Karpas-422 (cell line): ENCODE results near the gene AATK. TPM values are rescaled to one million over a fixed set of nuclear protein-coding genes. Genes with fewer than 3 reads are reported as not detected.

ENCODE experiments used
- DNase-seq: peaks from one replicate; pipeline ENCODE4 v3.0.0-alpha.2; 2015
- H2AFZ ChIP-seq: fragments of 200-600 bp; sonication (generic); 2 replicates; pipeline ENCODE4 v1.6.1; 2014; ENCODE audit warnings: antibody characterized with exemption, low read length, mixed read lengths
- H3K27ac ChIP-seq: fragments of 200-600 bp; sonication (generic); 2 replicates; pipeline ENCODE4 v1.5.1; 2014; ENCODE audit warnings: mild to moderate bottlenecking, low read length, moderate library complexity
- H3K27me3 ChIP-seq: fragments of 200-600 bp; sonication (generic); 2 replicates; pipeline ENCODE4 v1.6.1; 2014; ENCODE audit warnings: low read length, mixed read lengths
- H3K36me3 ChIP-seq: fragments of 200-600 bp; sonication (generic); 2 replicates; pipeline ENCODE4 v1.6.1; 2014; ENCODE audit warnings: low read length, mixed read lengths; ENCODE audit not compliant: insufficient read depth
- H3K4me1 ChIP-seq: fragments of 200-600 bp; sonication (generic); 2 replicates; pipeline ENCODE4 v1.6.1; 2014; ENCODE audit warnings: mild to moderate bottlenecking, low read length, mixed read lengths
- H3K4me2 ChIP-seq: fragments of 200-600 bp; sonication (generic); 2 replicates; pipeline ENCODE4 v1.6.1; 2014; ENCODE audit warnings: low read length, low read depth, mild to moderate bottlenecking; ENCODE audit not compliant: poor library complexity, severe bottlenecking
- H3K4me3 ChIP-seq: fragments of 200-600 bp; sonication (generic); 2 replicates; pipeline ENCODE4 v1.5.1; 2014; ENCODE audit warnings: mild to moderate bottlenecking, antibody characterized with exemption, low read length, mixed read lengths
- H3K79me2 ChIP-seq: fragments of 200-600 bp; sonication (generic); 2 replicates; pipeline ENCODE4 v1.6.1; 2014; ENCODE audit warnings: mild to moderate bottlenecking, low read length, mixed read lengths
- H3K9ac ChIP-seq: fragments of 200-600 bp; sonication (generic); 2 replicates; pipeline ENCODE4 v1.6.0; 2014; ENCODE audit warnings: low read length
- H3K9me2 ChIP-seq: fragments of 200-600 bp; sonication (generic), shearing (Covaris generic); replicated peaks from 2 replicates; pipeline ENCODE4 v1.6.0; 2014; ENCODE audit warnings: mild to moderate bottlenecking, low read length, moderate library complexity; ENCODE audit not compliant: insufficient read depth
- H3K9me3 ChIP-seq: fragments of 300-700, 200-600 bp; sonication (generic); 2 replicates; pipeline ENCODE4 v1.6.1; 2014; ENCODE audit warnings: low read length, mixed read lengths
- H4K20me1 ChIP-seq: fragments of 200-600 bp; sonication (generic); 2 replicates; pipeline ENCODE4 v1.6.1; 2014; ENCODE audit warnings: mild to moderate bottlenecking, antibody characterized with exemption, low read length, low read depth; ENCODE audit not compliant: insufficient read depth
- total RNA-seq: library from RNA; depleted of rRNA; stranded (reverse); fragments of >200 nt; shearing (Covaris generic); gene quantifications from 2 replicates; pipeline ENCODE4 v1.2.3, GENCODE V29; 2014; ENCODE audit warnings: low replicate concordance; rRNA removed

The AATK gene, protein sequence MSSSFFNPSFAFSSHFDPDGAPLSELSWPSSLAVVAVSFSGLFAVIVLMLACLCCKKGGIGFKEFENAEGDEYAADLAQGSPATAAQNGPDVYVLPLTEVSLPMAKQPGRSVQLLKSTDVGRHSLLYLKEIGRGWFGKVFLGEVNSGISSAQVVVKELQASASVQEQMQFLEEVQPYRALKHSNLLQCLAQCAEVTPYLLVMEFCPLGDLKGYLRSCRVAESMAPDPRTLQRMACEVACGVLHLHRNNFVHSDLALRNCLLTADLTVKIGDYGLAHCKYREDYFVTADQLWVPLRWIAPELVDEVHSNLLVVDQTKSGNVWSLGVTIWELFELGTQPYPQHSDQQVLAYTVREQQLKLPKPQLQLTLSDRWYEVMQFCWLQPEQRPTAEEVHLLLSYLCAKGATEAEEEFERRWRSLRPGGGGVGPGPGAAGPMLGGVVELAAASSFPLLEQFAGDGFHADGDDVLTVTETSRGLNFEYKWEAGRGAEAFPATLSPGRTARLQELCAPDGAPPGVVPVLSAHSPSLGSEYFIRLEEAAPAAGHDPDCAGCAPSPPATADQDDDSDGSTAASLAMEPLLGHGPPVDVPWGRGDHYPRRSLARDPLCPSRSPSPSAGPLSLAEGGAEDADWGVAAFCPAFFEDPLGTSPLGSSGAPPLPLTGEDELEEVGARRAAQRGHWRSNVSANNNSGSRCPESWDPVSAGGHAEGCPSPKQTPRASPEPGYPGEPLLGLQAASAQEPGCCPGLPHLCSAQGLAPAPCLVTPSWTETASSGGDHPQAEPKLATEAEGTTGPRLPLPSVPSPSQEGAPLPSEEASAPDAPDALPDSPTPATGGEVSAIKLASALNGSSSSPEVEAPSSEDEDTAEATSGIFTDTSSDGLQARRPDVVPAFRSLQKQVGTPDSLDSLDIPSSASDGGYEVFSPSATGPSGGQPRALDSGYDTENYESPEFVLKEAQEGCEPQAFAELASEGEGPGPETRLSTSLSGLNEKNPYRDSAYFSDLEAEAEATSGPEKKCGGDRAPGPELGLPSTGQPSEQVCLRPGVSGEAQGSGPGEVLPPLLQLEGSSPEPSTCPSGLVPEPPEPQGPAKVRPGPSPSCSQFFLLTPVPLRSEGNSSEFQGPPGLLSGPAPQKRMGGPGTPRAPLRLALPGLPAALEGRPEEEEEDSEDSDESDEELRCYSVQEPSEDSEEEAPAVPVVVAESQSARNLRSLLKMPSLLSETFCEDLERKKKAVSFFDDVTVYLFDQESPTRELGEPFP (N-terminal part only)
- not detected in 2 replicates for total RNA-seq

DNA sequence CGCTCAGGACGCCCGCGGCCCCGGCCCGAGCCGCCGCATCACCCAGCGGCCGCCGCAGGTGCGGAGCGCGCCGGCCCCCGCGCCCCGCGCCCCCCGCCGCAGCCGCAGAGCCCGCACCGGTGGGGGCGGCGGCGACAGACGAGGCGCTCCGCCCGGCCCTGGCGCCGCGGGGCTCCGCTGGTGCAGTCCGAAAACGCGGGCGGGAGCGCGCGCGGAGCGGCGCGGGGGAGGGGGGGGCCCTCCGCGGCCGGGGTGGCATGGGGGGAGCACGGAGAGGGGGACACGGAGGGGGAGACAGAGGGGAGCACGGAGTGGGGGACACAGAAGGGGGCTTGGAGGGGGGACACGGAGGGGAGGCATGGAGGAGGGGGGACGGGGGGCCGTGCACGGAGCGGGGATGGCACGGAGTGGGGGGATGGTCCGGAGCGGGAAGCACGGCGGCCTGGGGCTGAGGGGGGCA is at the start of gene AATK:
Gene AATK, minus strand, starts transcription at position 189 of the 460 bp plus-strand sequence. CDS start 229 bp downstream, outside the sequence.
- H3K4me2 ChIP-seq, result no peak within 1 kb of the TSS
- H3K36me3 ChIP-seq, result no peaks in the 10 kb centered on the region
- no peaks in the 10 kb centered on the region for H3K9me3 ChIP-seq
- H3K4me3 ChIP-seq, result no peak within 1 kb of the TSS
- H2AFZ ChIP-seq, result no peak within 1 kb of the TSS
- no peaks in the 10 kb centered on the region for H4K20me1 ChIP-seq
- H3K79me2 ChIP-seq, result no peaks in the 10 kb centered on the region
- H3K9ac ChIP-seq, result no peak within 1 kb of the TSS
- H3K27ac ChIP-seq, result no peak within 1 kb of the TSS
- H3K4me1 ChIP-seq, result no peaks in the 10 kb centered on the region
- H3K9me2 ChIP-seq, result no peaks in the 10 kb centered on the region
- no peaks in the 10 kb centered on the region for H3K27me3 ChIP-seq
- no peak for DNase-seq

DNA sequence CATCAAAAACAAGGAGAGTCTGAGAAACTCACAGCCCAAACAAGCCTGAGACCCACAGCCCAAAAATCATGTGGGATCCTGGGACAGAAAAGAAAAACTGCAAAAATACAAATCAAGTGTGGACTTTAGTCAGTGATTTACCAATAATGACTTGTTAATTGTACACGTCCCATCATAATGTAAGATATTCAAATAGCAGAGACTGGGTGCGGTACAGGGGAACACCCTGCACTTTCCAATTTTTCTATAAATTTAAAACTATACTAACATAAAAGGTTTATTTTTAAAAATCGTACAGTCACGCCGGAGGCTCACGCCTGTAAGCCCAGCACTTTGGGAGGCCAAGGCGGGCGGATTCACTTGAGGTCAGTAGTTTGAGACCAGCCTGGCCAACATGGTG is 48.0 kb upstream of the AATK start:
- no peaks in the 10 kb centered on the region for H3K9me3 ChIP-seq
- H4K20me1 ChIP-seq, result no peaks in the 10 kb centered on the region
- H3K4me3 ChIP-seq, result no peak overlapping the region
- H2AFZ ChIP-seq, result no peak overlapping the region
- H3K79me2 ChIP-seq, result no peaks in the 10 kb centered on the region
- no peak overlapping the region for H3K9ac ChIP-seq
- no peak overlapping the region for H3K4me2 ChIP-seq
- no peaks in the 10 kb centered on the region for H3K9me2 ChIP-seq
- DNase-seq, result no peak
- H3K4me1 ChIP-seq, result no peaks in the 10 kb centered on the region
- H3K27ac ChIP-seq, result no peak overlapping the region
- H3K36me3 ChIP-seq, result no peaks in the 10 kb centered on the region
- H3K27me3 ChIP-seq, result no peaks in the 10 kb centered on the region

DNA sequence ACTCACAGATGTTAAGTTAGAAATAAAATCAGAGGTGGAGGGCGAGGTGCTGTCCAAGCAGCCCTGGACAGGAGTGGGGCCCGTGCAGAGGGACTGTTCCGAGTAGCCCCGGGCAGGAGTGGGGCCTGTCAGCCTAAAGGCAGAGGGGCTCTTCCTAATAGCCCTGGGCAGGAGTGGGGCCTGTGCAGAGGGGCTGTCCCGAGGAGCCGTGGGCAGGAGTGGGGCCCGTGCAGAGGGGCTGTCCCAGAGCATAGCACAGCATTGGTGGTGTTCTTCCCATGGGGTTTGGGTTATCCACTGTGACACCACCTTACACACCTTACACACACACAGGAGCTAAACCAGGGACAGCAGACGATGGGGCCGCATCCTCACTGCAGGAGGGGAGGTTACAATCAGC is 46.3 kb upstream of the AATK start:
- H3K79me2 ChIP-seq, result no peaks in the 10 kb centered on the region
- H3K27ac ChIP-seq, result no peak overlapping the region
- no peak overlapping the region for H3K9ac ChIP-seq
- H3K4me2 ChIP-seq, result no peak overlapping the region
- no peak overlapping the region for H3K4me3 ChIP-seq
- H3K36me3 ChIP-seq, result no peaks in the 10 kb centered on the region
- no peaks in the 10 kb centered on the region for H3K27me3 ChIP-seq
- no peak overlapping the region for H2AFZ ChIP-seq
- no peaks in the 10 kb centered on the region; the same call in 1 of the 2 replicates for H3K4me1 ChIP-seq
- no peaks in the 10 kb centered on the region for H4K20me1 ChIP-seq
- DNase-seq, result no peak
- H3K9me2 ChIP-seq, result no peaks in the 10 kb centered on the region
- H3K9me3 ChIP-seq, result no peaks in the 10 kb centered on the region

DNA sequence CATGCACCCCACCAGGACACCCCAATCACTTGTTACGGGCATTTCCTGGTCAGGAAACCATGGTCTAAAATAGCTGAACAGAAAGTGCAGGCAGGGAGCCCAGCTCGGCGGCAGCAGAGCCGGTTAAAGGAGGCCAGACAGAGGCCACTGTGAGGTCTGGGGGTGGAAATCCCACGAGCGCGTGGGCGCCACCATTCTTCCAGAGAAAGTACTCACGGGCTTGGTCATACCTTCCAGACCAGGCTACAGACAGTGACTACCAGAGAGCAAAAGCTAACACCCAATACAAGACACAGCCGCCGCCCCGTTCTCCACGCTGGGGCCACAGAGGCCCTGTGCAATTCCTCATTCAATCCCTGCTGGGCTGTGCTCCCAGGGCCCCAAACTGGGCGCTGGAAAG is 44.8 kb upstream of the AATK start:
- no peak overlapping the region for H3K9ac ChIP-seq
- no peaks in the 10 kb centered on the region; the same call in 1 of the 2 replicates for H3K4me1 ChIP-seq
- no peak for DNase-seq
- H3K27ac ChIP-seq, result no peak overlapping the region
- H3K4me2 ChIP-seq, result no peak overlapping the region
- no peaks in the 10 kb centered on the region for H3K27me3 ChIP-seq
- no peak overlapping the region for H3K4me3 ChIP-seq
- H4K20me1 ChIP-seq, result no peaks in the 10 kb centered on the region
- H2AFZ ChIP-seq, result no peak overlapping the region
- no peaks in the 10 kb centered on the region for H3K9me2 ChIP-seq
- H3K36me3 ChIP-seq, result no peaks in the 10 kb centered on the region
- H3K79me2 ChIP-seq, result no peaks in the 10 kb centered on the region
- no peaks in the 10 kb centered on the region for H3K9me3 ChIP-seq

DNA sequence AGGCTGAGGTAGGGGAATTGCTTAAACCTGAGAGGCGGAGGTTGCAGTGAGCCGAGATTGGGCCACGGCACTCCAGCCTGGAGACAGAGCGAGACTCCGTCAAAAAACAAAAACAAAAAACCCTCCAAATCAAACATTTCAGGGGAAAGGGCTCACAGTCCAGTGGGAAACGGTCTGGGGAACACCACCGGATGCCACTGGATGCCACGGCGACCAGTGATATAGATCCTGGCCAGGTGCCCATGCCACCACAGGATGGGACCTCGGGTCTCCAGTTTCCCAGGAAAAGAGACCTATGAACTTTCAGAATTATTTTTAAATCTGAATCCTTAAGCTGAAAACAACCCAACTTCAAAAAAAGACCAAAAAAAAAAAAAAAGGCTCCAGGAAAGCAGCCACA is 44.4 kb upstream of the AATK start:
- no peak overlapping the region for H3K4me2 ChIP-seq
- H3K27ac ChIP-seq, result no peak overlapping the region
- no peaks in the 10 kb centered on the region for H3K36me3 ChIP-seq
- H3K4me1 ChIP-seq, result no peaks in the 10 kb centered on the region; the same call in 1 of the 2 replicates
- no peaks in the 10 kb centered on the region for H3K79me2 ChIP-seq
- no peak overlapping the region for H3K9ac ChIP-seq
- no peaks in the 10 kb centered on the region for H3K9me2 ChIP-seq
- no peak overlapping the region for H3K4me3 ChIP-seq
- no peaks in the 10 kb centered on the region for H3K9me3 ChIP-seq
- no peaks in the 10 kb centered on the region for H3K27me3 ChIP-seq
- H2AFZ ChIP-seq, result no peak overlapping the region
- no peaks in the 10 kb centered on the region for H4K20me1 ChIP-seq
- no peak for DNase-seq

DNA sequence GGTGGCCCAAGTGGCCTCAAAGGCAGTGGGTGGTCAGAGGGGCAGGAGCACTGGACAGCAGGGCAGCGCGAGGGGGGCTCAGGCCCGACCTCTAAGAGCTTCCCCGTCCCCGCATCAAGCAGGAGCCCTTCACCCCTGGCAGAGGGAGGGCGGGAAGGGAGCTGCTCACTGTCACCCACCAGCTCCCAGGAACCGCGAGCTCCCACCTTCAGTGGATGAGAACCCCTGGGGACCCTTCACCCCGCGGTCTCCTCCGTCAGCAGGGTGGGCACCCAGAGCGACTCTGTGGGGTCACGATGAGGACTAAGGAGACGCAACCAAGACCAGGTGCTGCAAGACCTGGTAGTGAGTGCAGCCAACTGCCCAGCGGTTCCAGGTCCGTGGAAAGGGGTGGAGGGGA is 43.1 kb upstream of the AATK start:
- Histone ChIP-seq H3K9ac (no peak overlapping the region), H3K27me3 (no peaks in the 10 kb centered on the region), H3K4me3 (no peak overlapping the region), H2AFZ (no peak overlapping the region), H4K20me1 (no peaks in the 10 kb centered on the region), H3K9me2 (no peaks in the 10 kb centered on the region), H3K4me2 (no peak overlapping the region), H3K9me3 (no peaks in the 10 kb centered on the region), H3K79me2 (no peaks in the 10 kb centered on the region), H3K4me1 (no peaks in the 10 kb centered on the region; the same call in 1 of the 2 replicates), H3K27ac (no peak overlapping the region), H3K36me3 (no peaks in the 10 kb centered on the region)
- DNase-seq, result no peak

DNA sequence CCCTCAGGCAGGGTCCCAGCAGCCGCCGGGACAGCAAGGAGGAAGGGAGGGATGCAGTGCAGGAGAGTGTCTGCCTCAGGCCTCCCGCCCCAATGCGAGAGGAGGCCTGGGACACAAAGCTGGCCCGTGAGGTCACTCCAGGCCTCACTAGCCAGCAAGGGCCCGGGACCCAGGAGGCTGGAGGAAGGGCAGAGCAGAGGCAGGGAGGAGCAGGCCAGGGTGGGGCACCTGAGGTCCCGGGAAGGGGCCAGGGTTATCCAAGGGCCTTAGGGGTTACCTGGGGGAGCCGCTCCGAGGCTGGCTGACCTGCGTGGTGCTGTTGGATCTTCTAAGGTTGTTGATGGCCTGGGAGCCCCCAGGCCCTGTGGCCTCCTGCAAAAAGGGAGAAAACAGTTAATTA is 42.6 kb upstream of the AATK start:
- no peak overlapping the region for H3K27ac ChIP-seq
- no peaks in the 10 kb centered on the region; the same call in 1 of the 2 replicates for H3K4me1 ChIP-seq
- no peak overlapping the region for H3K4me3 ChIP-seq
- DNase-seq, result no peak
- H3K9ac ChIP-seq, result no peak overlapping the region
- H3K9me3 ChIP-seq, result no peaks in the 10 kb centered on the region
- H3K27me3 ChIP-seq, result no peaks in the 10 kb centered on the region
- H2AFZ ChIP-seq, result no peak overlapping the region
- H3K79me2 ChIP-seq, result no peaks in the 10 kb centered on the region
- H3K36me3 ChIP-seq, result no peaks in the 10 kb centered on the region
- H3K4me2 ChIP-seq, result no peak overlapping the region
- H3K9me2 ChIP-seq, result no peaks in the 10 kb centered on the region
- H4K20me1 ChIP-seq, result no peaks in the 10 kb centered on the region
